Endodermal cell (in vitro differentiated cells): ENCODE results near the gene RAD1. TPM values are rescaled to one million over a fixed set of nuclear protein-coding genes. Genes with fewer than 3 reads are reported as not detected.

Experiments used
- DNase-seq: peaks from one replicate; pipeline ENCODE4 v3.0.0-alpha.2; 2017
- H3K27ac ChIP-seq: 2 replicates; pipeline ENCODE4 v1.5.1; 2013; ENCODE audit warnings: mild to moderate bottlenecking, low read depth, low read length, moderate library complexity
- H3K27me3 ChIP-seq: 2 replicates; pipeline ENCODE4 v1.6.1; 2013; ENCODE audit warnings: mild to moderate bottlenecking, low read length, moderate library complexity; ENCODE audit not compliant: insufficient read depth, control insufficient read depth, poor library complexity, severe bottlenecking
- H3K36me3 ChIP-seq: 2 replicates; pipeline ENCODE4 v1.7.0; 2013; ENCODE audit warnings: mild to moderate bottlenecking, low read length, moderate library complexity; ENCODE audit not compliant: control insufficient read depth, insufficient read depth
- H3K4me1 ChIP-seq: one replicate; pipeline ENCODE4 v1.7.0; 2013; ENCODE audit warnings: low read length; ENCODE audit not compliant: control insufficient read depth, insufficient read depth
- H3K4me3 ChIP-seq: 2 replicates; pipeline ENCODE4 v1.5.1; 2013; ENCODE audit warnings: mild to moderate bottlenecking, low read length, moderate library complexity
- H3K9ac ChIP-seq: 2 replicates; pipeline ENCODE4 v1.6.1; 2013; ENCODE audit warnings: mild to moderate bottlenecking, low read length, moderate library complexity; ENCODE audit not compliant: poor library complexity, severe bottlenecking; ENCODE audit errors: extremely low read depth
- H3K9me3 ChIP-seq: 2 replicates; pipeline ENCODE4 v1.6.1; 2013; ENCODE audit warnings: mild to moderate bottlenecking, low read length, moderate library complexity; ENCODE audit not compliant: control insufficient read depth
- H3K27ac Mint-ChIP-seq: 2 replicates; pipeline ENCODE4 v1.8.0; 2020; ENCODE audit warnings: mixed read lengths
- H3K27me3 Mint-ChIP-seq: 2 replicates; pipeline ENCODE4 v1.8.0; 2021; ENCODE audit warnings: mild to moderate bottlenecking, mixed read lengths; ENCODE audit not compliant: insufficient read depth
- H3K36me3 Mint-ChIP-seq: 2 replicates; pipeline ENCODE4 v1.8.0; 2020; ENCODE audit warnings: low read depth, mixed read lengths
- H3K4me1 Mint-ChIP-seq: 2 replicates; pipeline ENCODE4 v1.8.0; 2020; ENCODE audit warnings: mixed read lengths
- H3K4me3 Mint-ChIP-seq: 2 replicates; pipeline ENCODE4 v1.8.0; 2020; ENCODE audit warnings: mild to moderate bottlenecking, moderate library complexity, mixed read lengths
- H3K9me3 Mint-ChIP-seq: 2 replicates; pipeline ENCODE4 v1.8.0; 2020; ENCODE audit warnings: mild to moderate bottlenecking, mixed read lengths
- WGBS, 2 experiments: methylation state at CpG; one replicate each; pipeline versions ENCODE4 v1.1.5 to v1.1.7; 2013; ENCODE audit warnings: missing lambda C conversion rate in 2 of 2, mixed read lengths in 1 of 2; ENCODE audit not compliant: insufficient coverage in 1 of 2, insufficient read length in 1 of 2; 5-methylcytosine and 5-hydroxymethylcytosine counted together
- total RNA-seq, 2 donors: library from RNA; stranded (reverse); fragmentation: NEBNext Ultra II Directional in 1 of 2; extraction: Animal tissue kit (Norgen Biotek cat#: 25700) in 1 of 2; gene quantifications; 2 replicates in 1 of 2; 3 replicates in 1 of 2; pipeline ENCODE4 v1.2.1, GENCODE V29; 2021
- TF ChIP-seq, protein P1 (sequence below): fragments of 200-600 bp; sonication (generic); conservative IDR thresholded peaks from 2 replicates; pipeline ENCODE4 v1.5.0; 2021; ENCODE audit warnings: antibody characterized with exemption, mild to moderate bottlenecking

RAD1 gene
- total RNA-seq, 2 donors from 2014 or later: 29.3 to 29.8 TPM

DNA sequence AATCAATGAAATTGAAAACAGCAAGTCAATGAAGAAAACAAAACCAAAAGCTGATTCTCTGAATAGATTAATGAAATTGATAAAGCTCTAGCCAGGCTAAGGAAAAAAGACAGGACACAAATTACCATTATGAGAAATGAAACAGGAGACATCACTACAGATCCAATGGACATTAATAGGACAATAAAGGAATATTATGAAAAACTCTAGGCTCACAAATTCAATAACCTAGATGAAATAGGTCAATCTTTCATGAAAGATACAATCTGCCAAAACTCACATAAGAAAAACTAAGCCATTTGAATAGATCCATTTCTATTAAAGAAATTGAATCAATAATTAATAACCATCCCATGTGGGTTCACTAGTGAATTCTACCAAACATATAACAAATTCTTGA lies 39.0 kb downstream of the RAD1 start:
- no peak overlapping the region for H3K27ac ChIP-seq
- Mint-ChIP-seq H3K9me3 (peaks cover 21% of the 10 kb centered on the region), H3K27me3 (no peaks in the 10 kb centered on the region), H3K36me3 (peaks cover 5% of the 10 kb centered on the region), H3K27ac (no peak overlapping the region), H3K4me1 (no peaks in the 10 kb centered on the region), H3K4me3 (no peak overlapping the region)
- H3K9me3 ChIP-seq: peaks cover 20% of the 10 kb centered on the region
- DNase-seq: no peak
- TF ChIP-seq, protein P1, sequence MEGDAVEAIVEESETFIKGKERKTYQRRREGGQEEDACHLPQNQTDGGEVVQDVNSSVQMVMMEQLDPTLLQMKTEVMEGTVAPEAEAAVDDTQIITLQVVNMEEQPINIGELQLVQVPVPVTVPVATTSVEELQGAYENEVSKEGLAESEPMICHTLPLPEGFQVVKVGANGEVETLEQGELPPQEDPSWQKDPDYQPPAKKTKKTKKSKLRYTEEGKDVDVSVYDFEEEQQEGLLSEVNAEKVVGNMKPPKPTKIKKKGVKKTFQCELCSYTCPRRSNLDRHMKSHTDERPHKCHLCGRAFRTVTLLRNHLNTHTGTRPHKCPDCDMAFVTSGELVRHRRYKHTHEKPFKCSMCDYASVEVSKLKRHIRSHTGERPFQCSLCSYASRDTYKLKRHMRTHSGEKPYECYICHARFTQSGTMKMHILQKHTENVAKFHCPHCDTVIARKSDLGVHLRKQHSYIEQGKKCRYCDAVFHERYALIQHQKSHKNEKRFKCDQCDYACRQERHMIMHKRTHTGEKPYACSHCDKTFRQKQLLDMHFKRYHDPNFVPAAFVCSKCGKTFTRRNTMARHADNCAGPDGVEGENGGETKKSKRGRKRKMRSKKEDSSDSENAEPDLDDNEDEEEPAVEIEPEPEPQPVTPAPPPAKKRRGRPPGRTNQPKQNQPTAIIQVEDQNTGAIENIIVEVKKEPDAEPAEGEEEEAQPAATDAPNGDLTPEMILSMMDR: no peak
- no peaks in the 10 kb centered on the region for H3K27me3 ChIP-seq
- H3K9ac ChIP-seq: no peak overlapping the region
- no peaks in the 10 kb centered on the region for H3K36me3 ChIP-seq
- no peaks in the 10 kb centered on the region for H3K4me1 ChIP-seq
- H3K4me3 ChIP-seq: no peak overlapping the region

DNA sequence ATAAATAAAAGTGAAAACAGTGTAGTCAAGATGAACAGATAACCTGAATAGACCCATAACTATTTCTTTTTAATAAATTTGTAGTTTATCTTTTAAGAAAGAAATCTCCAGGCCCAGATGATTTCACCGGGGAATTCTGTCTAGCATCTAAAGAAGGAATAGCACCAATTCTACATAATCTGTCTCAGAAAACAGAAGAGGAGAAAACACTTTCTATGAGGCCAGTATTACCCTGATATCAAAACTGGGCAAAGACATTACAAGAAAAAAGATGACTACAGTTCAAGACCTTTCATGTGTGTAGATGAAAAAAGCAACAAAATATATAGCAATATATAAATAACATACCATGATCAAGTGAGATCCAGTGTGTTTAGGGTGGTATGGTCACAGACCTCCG lies 44.9 kb downstream of the RAD1 start:
- Mint-ChIP-seq H3K27me3 (no peaks in the 10 kb centered on the region), H3K36me3 (no peaks in the 10 kb centered on the region), H3K4me3 (no peak overlapping the region), H3K9me3 (peaks cover 2% of the 10 kb centered on the region), H3K4me1 (peaks cover 8% of the 10 kb centered on the region), H3K27ac (no peak overlapping the region)
- no peaks in the 10 kb centered on the region for H3K27me3 ChIP-seq
- 83 to 98% methylated on average over 1 to 2 of the region's 2 CpGs for WGBS, 2 experiments
- no peak overlapping the region for H3K9ac ChIP-seq
- H3K36me3 ChIP-seq: no peaks in the 10 kb centered on the region
- H3K9me3 ChIP-seq: peaks cover 6% of the 10 kb centered on the region
- DNase-seq: no peak
- no peak overlapping the region for H3K4me3 ChIP-seq
- TF ChIP-seq, protein P1: no peak
- H3K4me1 ChIP-seq: no peaks in the 10 kb centered on the region
- H3K27ac ChIP-seq: no peak overlapping the region

DNA sequence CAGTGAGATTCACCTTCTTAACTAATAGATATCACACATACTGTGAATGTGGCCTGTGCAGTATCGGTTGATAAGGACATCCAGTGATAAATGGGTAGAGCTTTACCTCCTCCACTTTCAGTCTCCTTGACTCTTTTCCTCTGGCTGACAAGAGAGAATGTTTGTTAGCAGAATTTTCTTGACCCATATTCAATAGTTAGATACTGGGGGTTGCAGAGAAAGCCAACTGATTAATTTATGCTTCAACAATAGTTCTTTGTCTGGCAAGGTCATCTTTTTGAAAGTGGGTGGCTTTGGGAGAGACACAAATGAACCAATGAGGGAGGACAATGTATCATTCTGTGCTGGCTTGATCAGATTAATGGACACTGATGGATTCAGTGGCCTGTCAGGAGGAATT lies 46.0 kb downstream of the RAD1 start:
- no peak overlapping the region for H3K4me3 ChIP-seq
- H3K27ac ChIP-seq: no peak overlapping the region
- H3K9ac ChIP-seq: no peak overlapping the region
- 100% methylated on average over 1 of the region's 1 CpG; no CpG with 5 or more reads in 1 of the 2 experiments for WGBS, 2 experiments
- Mint-ChIP-seq H3K27me3 (no peaks in the 10 kb centered on the region), H3K4me3 (no peak overlapping the region), H3K27ac (no peak overlapping the region), H3K36me3 (no peaks in the 10 kb centered on the region), H3K9me3 (no peaks in the 10 kb centered on the region), H3K4me1 (peaks cover 10% of the 10 kb centered on the region)
- DNase-seq: no peak
- H3K36me3 ChIP-seq: no peaks in the 10 kb centered on the region
- H3K4me1 ChIP-seq: no peaks in the 10 kb centered on the region
- no peaks in the 10 kb centered on the region for H3K27me3 ChIP-seq
- no peaks in the 10 kb centered on the region for H3K9me3 ChIP-seq
- TF ChIP-seq, protein P1: no peak
